WTC11 (cell line): ENCODE measurements around the gene ERC1. TPM values are rescaled to one million over a fixed set of nuclear protein-coding genes. Genes with fewer than 3 reads are reported as not detected.

Experiments used
- ATAC-seq: fragments of 200-7000 bp; cut with Tn5 transposase; 2 replicates; pipeline ENCODE4 v1.10.0; 2021; ENCODE audit warnings: mild to moderate bottlenecking, moderate library complexity
- CTCF ChIA-PET: fragments of 300-600 bp; sonication (Branson Sonifier 250); formaldehyde crosslinking; loops from one replicate; lab custom pipeline; 2021; ENCODE audit warnings: antibody characterized with exemption; lab: Charles Lee
- POLR2A ChIA-PET: fragments of 350-600 bp; sonication (Branson Sonifier 250); formaldehyde crosslinking; loops from one replicate; lab custom pipeline; 2021; ENCODE audit warnings: antibody characterized with exemption; lab: Charles Lee
- DNase-seq: peaks from one replicate; pipeline ENCODE4 v3.0.0; 2021; ENCODE audit warnings: low spot score
- H3K27ac Mint-ChIP-seq: 2 replicates; pipeline ENCODE4 v1.8.0; 2021; ENCODE audit warnings: mixed read lengths
- H3K27me3 Mint-ChIP-seq: 2 replicates; pipeline ENCODE4 v1.8.0; 2021; ENCODE audit warnings: low read depth, mild to moderate bottlenecking, moderate library complexity, mixed read lengths
- H3K36me3 Mint-ChIP-seq: 2 replicates; pipeline ENCODE4 v1.8.0; 2021; ENCODE audit warnings: mixed read lengths
- H3K4me1 Mint-ChIP-seq: 2 replicates; pipeline ENCODE4 v1.8.0; 2022; ENCODE audit warnings: mixed read lengths
- H3K4me3 Mint-ChIP-seq: 2 replicates; pipeline ENCODE4 v1.8.0; 2021; ENCODE audit warnings: mild to moderate bottlenecking, moderate library complexity, mixed read lengths
- H3K9me3 Mint-ChIP-seq: 2 replicates; pipeline ENCODE4 v1.8.0; 2021; ENCODE audit warnings: mixed read lengths
- AR ChIP-seq: fragments of 250-450 bp; sonication (Bioruptor Pico); IDR thresholded peaks from 2 replicates; pipeline ENCODE4 v1.9.0; 2021; ENCODE audit warnings: mild to moderate bottlenecking
- ARID4B ChIP-seq: sonication (generic); formaldehyde crosslinking; IDR thresholded peaks from 2 replicates; pipeline ENCODE4 v1.8.0; 2023; ENCODE audit warnings: missing genetic modification reagents, mild to moderate bottlenecking, borderline replicate concordance
- ATF2 ChIP-seq: sonication (generic); formaldehyde crosslinking; IDR thresholded peaks from 2 replicates; pipeline ENCODE4 v1.8.1; 2022; ENCODE audit warnings: low read depth, missing genetic modification reagents, borderline replicate concordance
- ATF3 ChIP-seq: sonication (generic); formaldehyde crosslinking; conservative IDR thresholded peaks from 2 replicates; pipeline ENCODE4 v1.8.1; 2022; ENCODE audit warnings: mild to moderate bottlenecking, missing genetic modification reagents
- CBFB ChIP-seq: sonication (generic); formaldehyde crosslinking; IDR thresholded peaks from 2 replicates; pipeline ENCODE4 v1.8.1; 2022; ENCODE audit warnings: mild to moderate bottlenecking, low read depth, missing genetic modification reagents
- CREB1 ChIP-seq: sonication (generic); formaldehyde crosslinking; IDR thresholded peaks from 2 replicates; pipeline ENCODE4 v1.8.0; 2023; ENCODE audit warnings: mild to moderate bottlenecking, missing genetic modification reagents
- ERG ChIP-seq: fragments of 250-450 bp; sonication (Bioruptor Pico); IDR thresholded peaks from 2 replicates; pipeline ENCODE4 v1.8.0; 2021; ENCODE audit warnings: mild to moderate bottlenecking
- IRF1 ChIP-seq: sonication (generic); formaldehyde crosslinking; IDR thresholded peaks from 2 replicates; pipeline ENCODE4 v1.8.0; 2023; ENCODE audit warnings: missing genetic modification reagents
- SMAD4 ChIP-seq: sonication (generic); formaldehyde crosslinking; IDR thresholded peaks from 2 replicates; pipeline ENCODE4 v1.8.0; 2022; ENCODE audit warnings: mild to moderate bottlenecking, missing genetic modification reagents
- STAT6 ChIP-seq: sonication (generic); formaldehyde crosslinking; conservative IDR thresholded peaks from 2 replicates; pipeline ENCODE4 v1.8.1; 2023; ENCODE audit warnings: mild to moderate bottlenecking, low read depth, missing genetic modification reagents, moderate library complexity
- TEAD4 ChIP-seq: sonication (generic); formaldehyde crosslinking; IDR thresholded peaks from 2 replicates; pipeline ENCODE4 v1.8.0; 2022; ENCODE audit warnings: mild to moderate bottlenecking, missing genetic modification reagents
- ZSCAN18 ChIP-seq: fragments of 250-450 bp; sonication (Bioruptor Pico); IDR thresholded peaks from 2 replicates; pipeline ENCODE4 v2.1.2; 2022; ENCODE audit warnings: mild to moderate bottlenecking, moderate library complexity
- total RNA-seq: library from RNA; stranded (reverse); gene quantifications from 3 replicates; pipeline ENCODE4 v1.2.3, GENCODE V29; 2021

The ERC1 gene
- total RNA-seq, 1 experiment from 2014 or later = 47.5 TPM

- TF ChIP-seq AR (CRISPR knock-in tag) (no peak), ERG (CRISPR knock-in tag) (no peak), TEAD4 (CRISPR knock-in tag) (no peak), IRF1 (CRISPR knock-in tag) (no peak), CREB1 (CRISPR knock-in tag) (no peak), ZSCAN18 (CRISPR knock-in tag) (no peak), CBFB (CRISPR knock-in tag) (no peak)
- TF ChIP-seq, all 79 proteins: peak for 0
These were observed 299.7 kb downstream of the ERC1 start (continued) for GRCh38 chr12:1290716-1291115.

GRCh38 chr12:1291601-1292332 lies 300.7 kb downstream of the ERC1 start:
- no peak overlapping the region for H3K27ac Mint-ChIP-seq
- H3K27me3 Mint-ChIP-seq = no peaks in the 10 kb centered on the region
- ChIA-PET CTCF (interaction anchor here (0.6 to 1.4 kb wide), 2 partner anchors 174 to 342 kb away, joined by 3 to 6 read pairs; no protein-coding TSS in a partner anchor), POLR2A (no interaction called here)
- H3K36me3 Mint-ChIP-seq = peaks cover 14% of the 10 kb centered on the region
- no peak for TF ChIP-seq ATF3
- TF ChIP-seq SMAD4 = no peak
- no peak for TF ChIP-seq ATF2 (CRISPR knock-in tag)
- TF ChIP-seq ARID4B (CRISPR knock-in tag) = no peak
- TF ChIP-seq STAT6 = no peak
- H3K9me3 Mint-ChIP-seq = no peaks in the 10 kb centered on the region
- ATAC-seq (no peak), DNase-seq (no peak)
- no peak overlapping the region for H3K4me3 Mint-ChIP-seq
- no peaks in the 10 kb centered on the region for H3K4me1 Mint-ChIP-seq
